HUES64 (cell line): ENCODE measurements around the gene TEKT2.

Experiments
- H3K27ac ChIP-seq: 2 replicates; pipeline ENCODE4 v1.7.0; 2013; ENCODE audit warnings: low read depth, low read length, inconsistent platforms
- H3K27me3 ChIP-seq: 2 replicates; pipeline ENCODE4 v1.6.1; 2013; ENCODE audit warnings: mild to moderate bottlenecking, low read length; ENCODE audit not compliant: insufficient read depth
- H3K36me3 ChIP-seq: 2 replicates; pipeline ENCODE4 v1.6.1; 2013; ENCODE audit warnings: mild to moderate bottlenecking, low read length; ENCODE audit not compliant: insufficient read depth
- H3K4me1 ChIP-seq: 2 replicates; pipeline ENCODE4 v1.6.1; 2013; ENCODE audit warnings: mild to moderate bottlenecking, low read length, moderate library complexity; ENCODE audit not compliant: insufficient read depth
- H3K4me3 ChIP-seq: 2 replicates; pipeline ENCODE4 v1.5.1; 2013; ENCODE audit warnings: mild to moderate bottlenecking, low read length, moderate library complexity
- H3K9ac ChIP-seq: 2 replicates; pipeline ENCODE4 v1.6.1; 2013; ENCODE audit warnings: mild to moderate bottlenecking, low read depth, low read length
- H3K9me3 ChIP-seq: 2 replicates; pipeline ENCODE4 v1.6.1; 2013; ENCODE audit warnings: low read depth, low read length; ENCODE audit not compliant: insufficient read depth
- WGBS: fragments of 150-250, 120-280 bp; methylation state at CpG from one replicate; pipeline ENCODE4 v1.1.7; 2013; ENCODE audit warnings: missing lambda C conversion rate; 5-methylcytosine and 5-hydroxymethylcytosine counted together

Gene TEKT2

GRCh38 chr1:36076979-36077573 is 6.8 kb upstream of the TEKT2 start:
- Histone ChIP-seq H3K36me3 (no peaks in the 10 kb centered on the region), H3K27me3 (no peaks in the 10 kb centered on the region; the same call in 1 of the 2 replicates), H3K27ac (no peak overlapping the region), H3K4me3 (no peak overlapping the region), H3K9ac (no peak overlapping the region), H3K4me1 (no peaks in the 10 kb centered on the region), H3K9me3 (no peaks in the 10 kb centered on the region)
- whole genome bisulfite sequencing, result 73% methylated on average over 4 of the region's 4 CpGs

DNA sequence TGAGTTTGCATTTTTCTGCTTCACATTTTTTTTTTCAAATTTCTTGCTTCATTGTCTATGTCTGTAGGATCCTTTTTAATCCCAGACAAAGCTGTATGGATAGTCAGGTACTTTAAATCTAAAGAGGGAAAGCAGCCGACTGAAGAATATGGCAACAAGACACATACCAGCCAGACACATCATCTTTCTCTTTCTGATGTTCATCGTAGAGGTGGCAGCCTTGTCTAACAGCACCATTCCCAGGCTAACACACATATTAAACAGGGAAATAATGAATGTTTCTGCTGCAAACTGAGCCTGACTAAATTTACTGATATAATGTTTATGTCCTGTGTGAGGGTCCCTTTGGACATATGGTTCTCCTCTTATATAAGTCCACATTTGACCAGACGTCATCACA is 3.7 kb upstream of the TEKT2 start:
- 94% methylated on average over 3 of the region's 3 CpGs for WGBS
- Histone ChIP-seq H3K27ac (no peak overlapping the region), H3K9me3 (no peaks in the 10 kb centered on the region), H3K27me3 (no peaks in the 10 kb centered on the region; the same call in 1 of the 2 replicates), H3K4me1 (no peaks in the 10 kb centered on the region; the same call in 1 of the 2 replicates), H3K9ac (no peak overlapping the region), H3K36me3 (no peaks in the 10 kb centered on the region), H3K4me3 (no peak overlapping the region)

DNA sequence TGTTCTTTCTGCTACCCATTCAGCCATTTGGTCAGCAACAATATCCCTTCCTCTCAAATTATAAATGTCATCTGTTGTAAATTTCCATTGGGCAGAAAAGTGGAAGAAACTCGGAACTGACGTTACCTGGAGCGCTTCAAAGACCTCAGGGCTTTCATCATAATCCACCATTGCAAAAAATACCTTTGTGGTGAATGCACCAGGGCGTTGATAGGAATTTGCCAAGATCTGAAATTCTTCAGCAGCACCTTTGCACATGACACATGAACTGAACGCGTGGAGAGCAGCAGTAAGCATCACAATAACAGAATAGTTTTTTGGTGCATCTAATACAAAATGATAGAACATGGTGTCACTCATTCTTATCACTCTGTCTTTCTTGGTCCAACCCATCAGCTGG is 3.1 kb upstream of the TEKT2 start:
- H3K27ac ChIP-seq, result no peak overlapping the region
- H3K9me3 ChIP-seq, result no peaks in the 10 kb centered on the region
- no peak overlapping the region for H3K9ac ChIP-seq
- 87% methylated on average over 6 of the region's 6 CpGs for WGBS
- no peak overlapping the region for H3K4me3 ChIP-seq
- H3K27me3 ChIP-seq, result no peaks in the 10 kb centered on the region; the same call in 1 of the 2 replicates
- H3K4me1 ChIP-seq, result no peaks in the 10 kb centered on the region; the same call in 1 of the 2 replicates
- no peaks in the 10 kb centered on the region for H3K36me3 ChIP-seq

- H3K4me1 ChIP-seq, result no peaks in the 10 kb centered on the region; the same call in 1 of the 2 replicates
- no peak overlapping the region for H3K4me3 ChIP-seq
- no peaks in the 10 kb centered on the region for H3K9me3 ChIP-seq
- no peak overlapping the region for H3K27ac ChIP-seq
- 85% methylated on average over 3 of the region's 3 CpGs for WGBS
- no peaks in the 10 kb centered on the region; the same call in 1 of the 2 replicates for H3K27me3 ChIP-seq
- H3K36me3 ChIP-seq, result no peaks in the 10 kb centered on the region
- no peak overlapping the region for H3K9ac ChIP-seq
Observed at GRCh38 chr1:36081926-36082485, 1.9 kb upstream of the TEKT2 start.

DNA sequence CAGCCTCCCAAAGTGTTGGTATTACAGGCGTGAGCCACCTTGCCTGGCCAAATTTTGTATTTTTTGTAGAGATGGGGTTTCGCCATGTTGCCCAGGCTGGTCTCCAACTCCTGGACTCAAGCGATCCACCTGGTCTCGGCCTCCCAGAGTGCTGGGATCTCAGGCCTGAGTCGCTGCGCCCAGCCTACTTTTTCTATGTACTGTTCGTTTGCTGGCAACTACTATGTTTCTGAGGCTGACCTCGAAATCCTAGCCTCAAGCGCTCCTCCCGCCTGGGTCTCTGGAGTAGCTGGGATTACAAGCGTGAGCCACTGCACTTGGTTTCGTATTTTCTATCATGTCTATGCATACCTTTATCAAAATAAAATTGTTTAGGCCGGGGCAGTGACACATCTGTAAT is 675 bp upstream of the TEKT2 start:
- WGBS, result 84% methylated on average over 13 of the region's 13 CpGs
- Histone ChIP-seq H3K4me3 (peak overlapping the region; percentile 71; the same call in 1 of the 2 replicates), H3K4me1 (no peaks in the 10 kb centered on the region; the same call in 1 of the 2 replicates), H3K9me3 (no peaks in the 10 kb centered on the region), H3K9ac (no peak overlapping the region), H3K27me3 (no peaks in the 10 kb centered on the region; the same call in 1 of the 2 replicates), H3K27ac (no peak overlapping the region), H3K36me3 (no peaks in the 10 kb centered on the region)

GRCh38 chr1:36084497-36085115 is 712 bp downstream of the TEKT2 start:
- Histone ChIP-seq H3K9ac (peak overlapping the region; percentile 86), H3K4me3 (peak overlapping the region; percentile 71)
- WGBS, result 73% methylated on average over 17 of the region's 19 CpGs

GRCh38 chr1:36085126-36085525 is 1.2 kb downstream of the TEKT2 start:
- no peak overlapping the region for H3K27ac ChIP-seq
- no peak overlapping the region for H3K9ac ChIP-seq
- H3K36me3 ChIP-seq, result 0 out of 2 replicates have a peak, but pooled peaks cover 1% of the 10 kb centered on the region
- no peak overlapping the region for H3K4me3 ChIP-seq
- peaks cover 6% of the 10 kb centered on the region; the same call in 1 of the 2 replicates for H3K4me1 ChIP-seq
- no peaks in the 10 kb centered on the region; the same call in 1 of the 2 replicates for H3K27me3 ChIP-seq
- 94% methylated on average over 8 of the region's 9 CpGs for WGBS
- H3K9me3 ChIP-seq, result no peaks in the 10 kb centered on the region

More at GRCh38 chr1:36084497-36085115, 712 bp downstream of the TEKT2 start:
- Histone ChIP-seq H3K27me3 (no peaks in the 10 kb centered on the region; the same call in 1 of the 2 replicates), H3K4me1 (peaks cover under 1% of the 10 kb centered on the region; the same call in 1 of the 2 replicates), H3K9me3 (no peaks in the 10 kb centered on the region), H3K36me3 (no peaks in the 10 kb centered on the region), H3K27ac (no peak overlapping the region)

DNA sequence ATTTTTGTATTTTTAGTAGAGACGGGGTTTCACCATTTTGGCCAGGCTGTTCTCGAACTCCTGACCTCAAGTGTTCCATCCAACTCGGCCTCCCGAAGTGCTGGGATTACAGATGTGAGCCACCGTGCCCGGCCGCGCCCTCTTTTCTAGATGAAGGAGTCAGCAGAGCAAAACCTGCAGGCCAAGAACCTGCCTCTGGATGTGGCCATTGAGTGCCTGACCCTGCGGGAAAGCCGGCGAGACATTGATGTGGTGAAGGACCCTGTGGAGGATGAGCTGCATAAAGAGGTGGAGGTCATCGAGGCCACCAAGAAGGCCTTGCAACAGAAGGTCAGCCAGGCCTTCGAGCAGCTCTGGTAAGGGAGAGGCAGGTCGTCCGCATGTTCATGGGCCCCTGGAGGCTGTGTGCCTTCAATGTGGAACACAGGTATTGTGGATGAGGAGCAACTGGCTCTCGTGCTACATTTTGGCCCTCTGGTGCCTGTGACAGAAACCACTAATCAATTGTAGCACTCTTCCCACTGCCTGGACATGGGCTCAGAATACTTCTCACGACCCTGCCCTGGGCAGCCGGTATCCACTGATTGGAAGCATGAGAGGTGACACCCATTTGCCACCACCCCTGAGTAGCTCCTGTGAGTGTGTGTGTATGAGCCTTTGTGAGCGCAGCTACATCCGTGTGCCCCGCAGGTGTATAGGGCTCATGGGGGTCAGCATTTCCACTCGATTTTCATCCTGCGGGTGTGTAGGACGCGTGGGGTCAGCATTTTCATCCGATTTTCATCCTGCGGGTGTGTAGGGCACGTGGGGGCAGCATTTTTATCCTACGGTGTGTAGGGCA is 2.0 kb downstream of the TEKT2 start:
- Histone ChIP-seq H3K9ac (no peak overlapping the region), H3K4me1 (peaks cover 6% of the 10 kb centered on the region; the same call in 1 of the 2 replicates), H3K27ac (no peak overlapping the region), H3K27me3 (no peaks in the 10 kb centered on the region; the same call in 1 of the 2 replicates), H3K9me3 (no peaks in the 10 kb centered on the region), H3K4me3 (no peak overlapping the region), H3K36me3 (peaks cover 5% of the 10 kb centered on the region)
- 94% methylated on average over 29 of the region's 29 CpGs for whole genome bisulfite sequencing

DNA sequence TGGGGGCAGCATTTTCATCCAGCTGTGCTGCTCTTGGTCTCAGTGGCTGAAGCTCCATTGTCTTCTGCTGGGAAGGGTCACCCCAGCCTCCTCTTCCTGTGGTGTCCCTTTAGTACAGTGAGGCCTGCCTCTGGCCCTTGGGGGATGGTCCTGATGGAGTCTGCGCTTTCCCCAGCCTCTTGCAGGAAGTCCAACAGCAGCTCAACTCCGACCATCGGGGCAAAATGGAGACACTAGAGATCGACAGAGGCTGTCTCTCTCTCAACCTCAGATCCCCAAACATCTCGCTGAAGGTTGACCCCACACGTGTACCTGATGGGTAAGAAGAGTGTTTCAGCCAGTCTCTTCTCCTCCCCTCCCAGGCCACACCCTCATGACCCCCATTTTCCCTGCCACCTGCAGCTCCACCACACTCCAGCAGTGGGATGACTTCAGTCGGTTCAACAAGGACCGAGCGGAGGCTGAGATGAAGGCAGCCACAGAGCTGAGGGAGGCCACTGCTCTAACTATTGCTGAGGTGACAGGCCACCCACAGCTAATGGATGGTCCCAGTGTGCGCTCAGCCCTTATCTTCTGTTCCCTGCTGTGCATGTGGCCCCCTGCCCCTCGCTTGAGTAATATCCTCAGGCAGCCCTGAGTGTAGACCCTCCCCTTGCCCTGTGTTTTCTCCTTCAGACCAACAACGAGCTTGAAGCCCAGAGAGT is 2.8 kb downstream of the TEKT2 start:
- H3K4me3 ChIP-seq, result no peak overlapping the region
- H3K36me3 ChIP-seq, result peaks cover 13% of the 10 kb centered on the region
- H3K9me3 ChIP-seq, result no peaks in the 10 kb centered on the region
- 86% methylated on average over 12 of the region's 12 CpGs for WGBS
- H3K9ac ChIP-seq, result no peak overlapping the region
- H3K4me1 ChIP-seq, result peaks cover 6% of the 10 kb centered on the region; the same call in 1 of the 2 replicates
- H3K27ac ChIP-seq, result no peak overlapping the region
- H3K27me3 ChIP-seq, result no peaks in the 10 kb centered on the region; the same call in 1 of the 2 replicates
